ENCODE results near the gene FYB1. TPM values are rescaled to one million over a fixed set of nuclear protein-coding genes. Genes with fewer than 3 reads are reported as not detected.

Gene FYB1
- total RNA-seq, 3 donors from 2014 or later (not counting 1 experiment from before 2014, with no cell fraction given), result 277 to 340 (median 295) TPM

DNA sequence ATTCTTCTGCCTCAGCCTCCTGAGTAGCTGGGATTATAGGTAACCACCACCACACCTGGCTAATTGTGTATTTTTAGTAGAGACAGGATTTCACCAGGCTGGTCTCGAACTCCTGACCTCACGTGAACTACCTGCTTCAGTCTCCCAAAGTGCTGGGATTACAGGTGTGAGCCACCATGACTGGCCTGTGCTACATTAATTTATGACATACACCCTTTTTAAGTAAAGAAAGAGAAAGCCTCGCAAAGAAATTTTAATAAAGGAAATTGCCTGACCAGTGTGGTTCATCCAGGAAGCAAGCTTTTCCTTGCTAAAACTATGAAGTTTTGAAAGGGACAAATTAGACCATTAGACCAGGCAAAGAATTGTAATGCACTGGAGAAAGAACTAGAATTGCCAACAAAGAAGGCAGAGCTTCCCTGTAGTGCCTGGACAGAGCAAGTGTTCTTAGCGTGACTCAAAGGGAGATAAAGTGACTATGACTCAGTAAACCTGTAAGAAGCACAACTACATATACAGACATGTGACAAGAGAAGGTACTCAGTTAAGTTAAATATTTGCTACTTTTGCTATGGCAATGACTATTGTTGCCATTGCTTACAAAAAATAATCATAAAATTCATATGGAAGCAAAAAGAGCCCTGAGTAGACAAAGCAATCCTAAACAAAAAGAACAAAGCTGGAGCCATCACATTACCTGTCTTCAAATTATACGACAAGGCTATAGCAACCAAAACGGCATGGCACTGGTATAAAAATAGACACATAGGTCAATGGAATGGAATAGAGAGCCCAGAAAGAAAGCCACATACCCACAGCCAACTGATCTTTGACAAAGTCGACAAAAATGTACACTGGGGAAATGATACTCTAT lies 54.6 kb downstream of the FYB1 start:
- H3K4me1 Mint-ChIP-seq, result peaks cover 73 to 82% of the 10 kb centered on the region in 2 donors
- Histone ChIP-seq H3K27me3 (ENCODE audit: control insufficient read depth, insufficient read depth, low read length) (no peaks in the 10 kb centered on the region), H3K4me3 (ENCODE audit: low read length) (no peak overlapping the region), H3K27ac (ENCODE audit: low read length) (peak overlapping the region; percentile 61), H3K4me1 (ENCODE audit: control insufficient read depth, insufficient read depth, low read length) (peaks cover 23% of the 10 kb centered on the region), H3K36me3 (ENCODE audit: control insufficient read depth, insufficient read depth, low read length) (peaks cover 8% of the 10 kb centered on the region), H3K9me3 (ENCODE audit: control insufficient read depth, insufficient read depth, low read length) (no peaks in the 10 kb centered on the region)
- H3K9me3 Mint-ChIP-seq, result no peaks in the 10 kb centered on the region
- peak overlapping the region; percentile 78 for H3K4me3 Mint-ChIP-seq
- peak overlapping the region; percentile 90 to 91 for H3K27ac Mint-ChIP-seq
- WGBS (ENCODE audit: insufficient coverage), result 40% methylated on average over 5 of the region's 7 CpGs
- ATAC-seq, result peak; percentile 27 to 63 (median 62)
- intact Hi-C loops (cut with micrococcal nuclease), result loop anchor here (5.0 kb wide), 1 partner anchor 93 kb away; no protein-coding TSS in a partner anchor
- DNase-seq, result peak in 1 of 2 donors; percentile 69
- no peaks in the 10 kb centered on the region for H3K36me3 Mint-ChIP-seq
- TF ChIP-seq, protein P1, sequence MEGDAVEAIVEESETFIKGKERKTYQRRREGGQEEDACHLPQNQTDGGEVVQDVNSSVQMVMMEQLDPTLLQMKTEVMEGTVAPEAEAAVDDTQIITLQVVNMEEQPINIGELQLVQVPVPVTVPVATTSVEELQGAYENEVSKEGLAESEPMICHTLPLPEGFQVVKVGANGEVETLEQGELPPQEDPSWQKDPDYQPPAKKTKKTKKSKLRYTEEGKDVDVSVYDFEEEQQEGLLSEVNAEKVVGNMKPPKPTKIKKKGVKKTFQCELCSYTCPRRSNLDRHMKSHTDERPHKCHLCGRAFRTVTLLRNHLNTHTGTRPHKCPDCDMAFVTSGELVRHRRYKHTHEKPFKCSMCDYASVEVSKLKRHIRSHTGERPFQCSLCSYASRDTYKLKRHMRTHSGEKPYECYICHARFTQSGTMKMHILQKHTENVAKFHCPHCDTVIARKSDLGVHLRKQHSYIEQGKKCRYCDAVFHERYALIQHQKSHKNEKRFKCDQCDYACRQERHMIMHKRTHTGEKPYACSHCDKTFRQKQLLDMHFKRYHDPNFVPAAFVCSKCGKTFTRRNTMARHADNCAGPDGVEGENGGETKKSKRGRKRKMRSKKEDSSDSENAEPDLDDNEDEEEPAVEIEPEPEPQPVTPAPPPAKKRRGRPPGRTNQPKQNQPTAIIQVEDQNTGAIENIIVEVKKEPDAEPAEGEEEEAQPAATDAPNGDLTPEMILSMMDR (IDR thresholded peaks at IDR 0.05), result no peak
- H3K27me3 Mint-ChIP-seq (ENCODE audit: low read depth in 2 of 2), result no peaks in the 10 kb centered on the region

DNA sequence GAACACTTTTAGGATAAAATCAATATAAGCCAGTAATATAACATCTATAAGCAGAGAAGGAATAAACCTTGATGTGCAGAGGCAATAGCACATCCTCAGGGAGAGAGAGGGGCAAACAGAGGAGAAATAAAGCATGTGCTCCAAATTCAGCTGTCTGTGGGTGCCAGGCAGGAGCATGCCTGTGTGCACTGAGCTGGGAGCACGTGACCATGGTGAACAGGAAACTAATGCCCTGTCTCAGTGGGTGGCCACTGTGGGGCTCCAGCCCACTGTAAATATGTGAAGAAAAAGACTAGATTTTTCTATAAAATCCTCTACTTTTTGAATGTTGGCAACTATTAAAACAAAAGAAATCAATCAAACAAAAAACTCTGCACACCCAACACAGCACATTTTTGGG lies 55.3 kb downstream of the FYB1 start:
- Histone ChIP-seq H3K27ac (ENCODE audit: low read length) (peak overlapping the region; percentile 61), H3K36me3 (ENCODE audit: control insufficient read depth, insufficient read depth, low read length) (peaks cover 3% of the 10 kb centered on the region), H3K27me3 (ENCODE audit: control insufficient read depth, insufficient read depth, low read length) (no peaks in the 10 kb centered on the region), H3K9me3 (ENCODE audit: control insufficient read depth, insufficient read depth, low read length) (no peaks in the 10 kb centered on the region), H3K4me3 (ENCODE audit: low read length) (no peak overlapping the region), H3K4me1 (ENCODE audit: control insufficient read depth, insufficient read depth, low read length) (peaks cover 19% of the 10 kb centered on the region)
- intact Hi-C loops (cut with micrococcal nuclease), result loop anchor here (5.0 kb wide), 1 partner anchor 93 kb away; no protein-coding TSS in a partner anchor
- peak; percentile 44 to 74 (median 69) for ATAC-seq
- 0% methylated on average over 1 of the region's 1 CpG for WGBS (ENCODE audit: insufficient coverage)
- peak overlapping the region; percentile 78 for H3K4me3 Mint-ChIP-seq
- H3K36me3 Mint-ChIP-seq, result no peaks in the 10 kb centered on the region
- DNase-seq, result peak; percentile 29 to 76
- H3K4me1 Mint-ChIP-seq, result peaks cover 73 to 82% of the 10 kb centered on the region in 2 donors
- peak overlapping the region; percentile 90 to 91 for H3K27ac Mint-ChIP-seq
- TF ChIP-seq, protein P1 (IDR thresholded peaks at IDR 0.05), result no peak
- H3K27me3 Mint-ChIP-seq (ENCODE audit: low read depth in 2 of 2), result no peaks in the 10 kb centered on the region
- no peaks in the 10 kb centered on the region for H3K9me3 Mint-ChIP-seq

GRCh38 chr5:39161578-39161977 lies 57.8 kb downstream of the FYB1 start:
- peaks cover 75 to 84% of the 10 kb centered on the region in 2 donors for H3K4me1 Mint-ChIP-seq
- no peak for DNase-seq
- no peaks in the 10 kb centered on the region for H3K9me3 ChIP-seq (ENCODE audit: control insufficient read depth, insufficient read depth, low read length)
- H3K27ac Mint-ChIP-seq, result peak overlapping the region; percentile 84 to 90
- H3K4me3 ChIP-seq (ENCODE audit: low read length), result no peak overlapping the region
- H3K36me3 Mint-ChIP-seq, result no peaks in the 10 kb centered on the region
- TF ChIP-seq, protein P1 (IDR thresholded peaks at IDR 0.05), result no peak
- H3K27me3 Mint-ChIP-seq (ENCODE audit: low read depth in 2 of 2), result no peaks in the 10 kb centered on the region
- H3K27ac ChIP-seq (ENCODE audit: low read length), result no peak overlapping the region
- peaks cover 7% of the 10 kb centered on the region for H3K36me3 ChIP-seq (ENCODE audit: control insufficient read depth, insufficient read depth, low read length)
- H3K4me1 ChIP-seq (ENCODE audit: control insufficient read depth, insufficient read depth, low read length), result peaks cover 21% of the 10 kb centered on the region
- intact Hi-C loops (cut with micrococcal nuclease), result loop anchor here (2.0 to 5.0 kb wide), 4 partner anchors 15 to 113 kb away; no protein-coding TSS in a partner anchor
- H3K27me3 ChIP-seq (ENCODE audit: control insufficient read depth, insufficient read depth, low read length), result no peaks in the 10 kb centered on the region
- no peak for ATAC-seq
- peak overlapping the region; percentile 52 for H3K4me3 Mint-ChIP-seq
- no peaks in the 10 kb centered on the region for H3K9me3 Mint-ChIP-seq

Data from natural killer cell (primary cell).